ENCODE measurements around the gene NDRG3. TPM values are rescaled to one million over a fixed set of nuclear protein-coding genes. Genes with fewer than 3 reads are reported as not detected.

The NDRG3 gene
- total RNA-seq (25.3 TPM), polyA plus RNA-seq (ENCODE audit: insufficient read depth, low read depth, low replicate concordance) (26.4 TPM)
- long read RNA-seq, donor 1, partial matches to known transcripts, result 0 of 1 reads
- long read RNA-seq, donor 1, other reads (novel, unspliced or antisense), result 0 of 1 reads
- long read RNA-seq, donor 2, transcript NDRG3-201 (16 exons, 2,964 nt), result major isoform, 7 of 12 reads
- long read RNA-seq, donor 2, partial matches to known transcripts, result 5 of 12 reads
- long read RNA-seq, donor 2, other reads (novel, unspliced or antisense), result 0 of 12 reads
- long read RNA-seq, donor 3, partial matches to known transcripts, result 0 of 3 reads
- long read RNA-seq, donor 3, other reads (novel, unspliced or antisense), result 0 of 3 reads
- long read RNA-seq, donor 4, transcript NDRG3-201 (16 exons, 2,964 nt), result major isoform, 5 of 5 reads
- long read RNA-seq, donor 4, partial matches to known transcripts, result 0 of 5 reads
- long read RNA-seq, donor 4, other reads (novel, unspliced or antisense), result 0 of 5 reads
- long read RNA-seq, donor 5, result 0 reads
- long read RNA-seq, donor 6, partial matches to known transcripts, result 0 of 3 reads
- long read RNA-seq, donor 6, other reads (novel, unspliced or antisense), result 0 of 3 reads
- long read RNA-seq, donor 7, transcript NDRG3-201 (16 exons, 2,964 nt), result major isoform, 19 of 26 reads
- long read RNA-seq, donor 7, partial matches to known transcripts, result 2 of 26 reads
- long read RNA-seq, donor 7, other reads (novel, unspliced or antisense), result 5 of 26 reads
- long read RNA-seq, donor 8, partial matches to known transcripts, result 0 of 3 reads
- long read RNA-seq, donor 8, other reads (novel, unspliced or antisense), result 0 of 3 reads
- long read RNA-seq, donor 9, partial matches to known transcripts, result 0 of 2 reads
- long read RNA-seq, donor 9, other reads (novel, unspliced or antisense), result 0 of 2 reads
- long read RNA-seq, donor 10, partial matches to known transcripts, result 0 of 1 reads
- long read RNA-seq, donor 10, other reads (novel, unspliced or antisense), result 0 of 1 reads

DNA sequence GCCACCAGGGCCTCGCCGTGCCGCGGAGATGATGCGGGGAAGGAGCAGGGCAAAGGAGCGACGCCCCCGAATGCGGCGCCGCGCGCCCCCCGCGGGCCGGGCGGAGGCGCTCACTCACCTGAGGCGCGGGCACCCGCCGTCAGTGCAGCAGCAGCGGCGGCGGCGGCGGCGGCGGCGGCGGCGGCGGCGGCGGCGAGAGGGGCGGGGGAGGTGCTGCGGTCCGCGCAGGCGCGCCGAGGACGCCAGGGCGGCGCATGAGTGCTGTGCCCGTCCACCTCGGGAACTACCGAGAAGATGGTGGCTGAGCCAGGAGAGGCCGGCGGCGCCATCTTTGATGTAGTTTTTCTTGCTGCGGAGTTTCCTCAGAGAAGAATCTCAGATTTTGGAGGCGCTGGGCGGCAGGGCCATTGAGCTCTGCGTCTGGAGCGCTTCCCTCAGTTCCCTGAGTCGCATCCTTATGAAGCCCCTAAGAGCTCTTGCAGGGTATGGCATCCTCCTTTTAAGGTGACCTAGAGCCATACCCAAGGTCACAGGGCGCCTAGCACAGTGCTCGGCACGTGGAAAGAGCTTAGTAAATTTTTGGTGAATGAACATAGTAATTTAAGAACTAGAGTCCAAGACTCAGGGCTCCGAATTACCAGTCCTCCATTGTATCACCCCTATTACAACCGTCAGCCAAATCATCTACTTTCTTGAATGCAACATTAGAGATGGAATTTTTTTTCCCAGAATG is at the start of gene NDRG3:
NDRG3 (minus strand) TSS at position 164 of the 733 bp plus-strand sequence. CDS start 24,355 bp downstream, outside the sequence.
- peak within 1 kb of the TSS; percentile 78 to 89 (median 89) for H3K4me3 ChIP-seq (ENCODE audit: low read length in 3 of 3)
- FAIRE-seq, result no peak
- no peaks in the 10 kb centered on the region for H3K36me3 ChIP-seq (ENCODE audit: control insufficient read depth in 2 of 3, insufficient read depth in 3 of 3, low read length in 3 of 3)
- H3K27me3 ChIP-seq (ENCODE audit: control insufficient read depth, insufficient read depth, low read length), result no peaks in the 10 kb centered on the region
- DNase-seq, result peak; percentile 95 to 97 (median 97)
- peak within 1 kb of the TSS; percentile 70 to 90 (median 82) for H3K9ac ChIP-seq (ENCODE audit: low read length in 3 of 3)
- peaks cover 0 to 8% (median 3%) of the 10 kb centered on the region in 3 donors for H3K4me1 ChIP-seq (ENCODE audit: control insufficient read depth in 2 of 3, insufficient read depth in 2 of 3, low read depth in 1 of 3, low read length in 3 of 3)
- H3K9me3 ChIP-seq (ENCODE audit: control insufficient read depth in 2 of 3, insufficient read depth in 1 of 3, low read length in 3 of 3), result no peaks in the 10 kb centered on the region
- intact Hi-C loops (cut with DNase I), result no loop called here
- TF ChIP-seq CTCF (IDR thresholded peaks at IDR 0.05; ENCODE audit: borderline replicate concordance, extremely low read depth, insufficient read depth), result peak; percentile 7
- H3K27ac ChIP-seq (ENCODE audit: low read depth in 2 of 2, low read length in 2 of 2), result peak within 1 kb of the TSS; percentile 41 to 81

GRCh38 chr20:36794116-36794474 is 48.2 kb upstream of the NDRG3 start:
- Histone ChIP-seq H3K36me3 (ENCODE audit: control insufficient read depth in 2 of 3, insufficient read depth in 3 of 3, low read length in 3 of 3) (peaks cover 3 to 27% (median 16%) of the 10 kb centered on the region in 3 donors), H3K4me3 (ENCODE audit: low read length in 3 of 3) (no peak overlapping the region), H3K4me1 (ENCODE audit: control insufficient read depth in 2 of 3, insufficient read depth in 2 of 3, low read depth in 1 of 3, low read length in 3 of 3) (no peaks in the 10 kb centered on the region), H3K27ac (ENCODE audit: low read depth in 2 of 2, low read length in 2 of 2) (no peak overlapping the region), H3K9me3 (ENCODE audit: control insufficient read depth in 2 of 3, insufficient read depth in 1 of 3, low read length in 3 of 3) (no peaks in the 10 kb centered on the region), H3K27me3 (ENCODE audit: control insufficient read depth, insufficient read depth, low read length) (no peaks in the 10 kb centered on the region), H3K9ac (ENCODE audit: low read length in 3 of 3) (no peak overlapping the region)
- intact Hi-C loops (cut with DNase I), result no loop called here
- TF ChIP-seq CTCF (IDR thresholded peaks at IDR 0.05; ENCODE audit: borderline replicate concordance, extremely low read depth, insufficient read depth), result no peak
- FAIRE-seq (no peak), DNase-seq (peak in 1 of 5 donors; percentile 74)

- no peaks in the 10 kb centered on the region for H3K27me3 ChIP-seq (ENCODE audit: control insufficient read depth, insufficient read depth, low read length)
- DNase-seq, result peak in 1 of 5 donors; percentile 73
- no peak for FAIRE-seq
- TF ChIP-seq CTCF (IDR thresholded peaks at IDR 0.05; ENCODE audit: borderline replicate concordance, extremely low read depth, insufficient read depth), result no peak
- peaks cover 2 to 23% (median 16%) of the 10 kb centered on the region in 3 donors for H3K36me3 ChIP-seq (ENCODE audit: control insufficient read depth in 2 of 3, insufficient read depth in 3 of 3, low read length in 3 of 3)
- H3K4me3 ChIP-seq (ENCODE audit: low read length in 3 of 3), result no peak overlapping the region
- H3K9ac ChIP-seq (ENCODE audit: low read length in 3 of 3), result no peak overlapping the region
- no peaks in the 10 kb centered on the region for H3K9me3 ChIP-seq (ENCODE audit: control insufficient read depth in 2 of 3, insufficient read depth in 1 of 3, low read length in 3 of 3)
- H3K4me1 ChIP-seq (ENCODE audit: control insufficient read depth in 2 of 3, insufficient read depth in 2 of 3, low read depth in 1 of 3, low read length in 3 of 3), result no peaks in the 10 kb centered on the region
- intact Hi-C loops (cut with DNase I), result no loop called here
- H3K27ac ChIP-seq (ENCODE audit: low read depth in 2 of 2, low read length in 2 of 2), result no peak overlapping the region
These were observed 47.6 kb upstream of the NDRG3 start for GRCh38 chr20:36793294-36794115.
